Astrocyte of the spinal cord (primary cell): ENCODE data around the gene SAMHD1.

Experiments used
- DNase-seq: peaks from one replicate; pipeline ENCODE4 v3.0.0; 2011; ENCODE audit warnings: low read depth, low spot score
- H3K4me3 ChIP-seq: 2 replicates; pipeline ENCODE4 v1.5.1; 2011; ENCODE audit warnings: low read depth, mild to moderate bottlenecking, low read length, moderate library complexity
- in situ Hi-C: cut with HindIII; loops from 2 replicates; pipeline ENCODE4 v1.10.0; 2017; ENCODE audit warnings: low sequenced_read_pairs
- TF ChIP-seq, protein P1 (sequence below): IDR thresholded peaks from 2 replicates; pipeline ENCODE4 v1.5.1; 2012; ENCODE audit warnings: low read depth, mild to moderate bottlenecking, low read length, inconsistent platforms

Gene SAMHD1

DNA sequence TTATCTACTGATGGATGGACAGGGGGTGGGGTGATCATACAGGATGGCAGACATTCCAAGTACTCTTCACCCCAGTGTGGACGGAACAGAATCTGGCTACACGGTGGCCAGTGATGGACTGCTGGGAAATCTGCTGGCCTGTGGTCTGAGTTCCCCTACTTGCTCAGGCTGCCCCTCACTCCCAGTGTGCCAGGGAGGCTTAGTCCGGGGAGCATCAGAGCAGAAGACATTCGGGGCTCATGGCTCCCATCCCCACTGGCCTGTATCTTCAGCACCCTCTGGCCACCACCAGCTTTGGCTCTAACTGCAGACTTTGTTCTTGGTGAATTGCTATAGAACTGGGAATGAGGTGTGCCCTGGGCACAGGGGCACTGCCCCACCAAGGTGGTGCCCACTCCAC is 60.3 kb downstream of the SAMHD1 start:
- DNase-seq = no peak
- no peak overlapping the region for H3K4me3 ChIP-seq
- TF ChIP-seq, protein P1, sequence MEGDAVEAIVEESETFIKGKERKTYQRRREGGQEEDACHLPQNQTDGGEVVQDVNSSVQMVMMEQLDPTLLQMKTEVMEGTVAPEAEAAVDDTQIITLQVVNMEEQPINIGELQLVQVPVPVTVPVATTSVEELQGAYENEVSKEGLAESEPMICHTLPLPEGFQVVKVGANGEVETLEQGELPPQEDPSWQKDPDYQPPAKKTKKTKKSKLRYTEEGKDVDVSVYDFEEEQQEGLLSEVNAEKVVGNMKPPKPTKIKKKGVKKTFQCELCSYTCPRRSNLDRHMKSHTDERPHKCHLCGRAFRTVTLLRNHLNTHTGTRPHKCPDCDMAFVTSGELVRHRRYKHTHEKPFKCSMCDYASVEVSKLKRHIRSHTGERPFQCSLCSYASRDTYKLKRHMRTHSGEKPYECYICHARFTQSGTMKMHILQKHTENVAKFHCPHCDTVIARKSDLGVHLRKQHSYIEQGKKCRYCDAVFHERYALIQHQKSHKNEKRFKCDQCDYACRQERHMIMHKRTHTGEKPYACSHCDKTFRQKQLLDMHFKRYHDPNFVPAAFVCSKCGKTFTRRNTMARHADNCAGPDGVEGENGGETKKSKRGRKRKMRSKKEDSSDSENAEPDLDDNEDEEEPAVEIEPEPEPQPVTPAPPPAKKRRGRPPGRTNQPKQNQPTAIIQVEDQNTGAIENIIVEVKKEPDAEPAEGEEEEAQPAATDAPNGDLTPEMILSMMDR = no peak
- in situ Hi-C loops = no loop called here

DNA sequence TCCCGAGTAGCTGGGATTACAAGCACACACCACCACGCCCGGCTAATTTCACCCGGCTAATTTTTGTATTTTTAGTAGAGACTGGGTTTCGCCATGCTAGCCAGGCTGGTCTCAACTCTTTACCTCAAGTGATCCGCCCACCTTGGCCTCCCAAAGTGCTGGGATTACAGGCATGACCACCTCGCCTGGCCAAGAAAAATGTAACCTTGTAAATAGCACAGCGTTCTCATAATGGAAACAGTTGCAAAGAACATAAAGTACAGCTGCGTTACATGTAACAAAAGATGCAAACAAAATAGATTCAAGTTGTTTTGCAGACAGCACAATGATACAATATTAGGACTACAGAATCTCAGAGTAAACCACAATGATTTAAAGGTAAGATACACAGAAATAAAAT is 60.9 kb downstream of the SAMHD1 start:
- no peak overlapping the region for H3K4me3 ChIP-seq
- in situ Hi-C loops = no loop called here
- DNase-seq = no peak
- TF ChIP-seq, protein P1 = no peak

DNA sequence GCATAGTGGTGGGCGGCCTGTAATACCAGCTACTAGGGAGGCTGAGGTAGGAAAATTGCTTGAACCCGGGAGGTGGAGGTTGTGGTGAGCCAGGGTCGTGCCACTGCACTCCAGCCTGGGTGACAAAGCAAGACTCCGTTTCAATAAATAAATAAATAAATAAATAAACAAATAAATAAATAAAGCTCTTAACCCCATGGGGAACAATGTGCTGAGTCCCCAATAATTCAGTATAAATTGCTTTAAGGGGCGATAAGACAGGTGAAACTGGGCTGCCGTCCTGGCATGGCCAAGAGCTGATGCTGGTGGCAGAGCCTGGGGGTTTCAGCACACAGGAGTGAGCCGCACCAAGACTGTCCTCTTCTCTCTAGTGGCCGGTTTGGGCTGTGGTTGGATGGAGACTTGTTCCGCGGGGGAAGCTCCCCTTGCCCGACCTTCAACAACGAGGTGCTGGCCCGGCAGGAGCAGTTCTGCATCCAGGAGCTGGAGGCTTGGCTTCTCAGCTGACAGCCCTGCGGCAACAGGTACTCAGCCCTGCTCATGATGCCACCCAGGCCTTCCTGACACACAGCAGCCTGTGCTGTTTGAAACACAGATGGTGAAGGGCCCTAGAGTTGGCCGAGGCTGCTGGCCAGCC is 62.5 kb downstream of the SAMHD1 start:
- DNase-seq = no peak
- in situ Hi-C loops = no loop called here
- H3K4me3 ChIP-seq = no peak overlapping the region
- TF ChIP-seq, protein P1 = no peak

DNA sequence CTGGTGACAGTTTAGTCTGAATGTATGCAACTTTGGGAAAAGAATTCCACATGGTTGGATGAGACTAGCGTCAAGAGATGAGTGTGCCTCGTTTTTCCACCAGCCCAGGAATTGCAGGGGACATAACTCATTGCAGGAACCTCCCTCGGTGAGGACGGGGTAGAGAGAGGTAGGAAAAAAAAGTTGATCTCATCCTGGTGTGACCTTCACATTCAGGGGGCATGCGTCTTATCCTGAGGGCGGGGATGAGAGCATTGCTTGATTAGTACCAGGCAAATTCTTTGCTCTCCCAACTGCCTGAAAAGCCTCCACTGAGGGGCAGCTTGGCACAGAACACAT is 63.8 kb downstream of the SAMHD1 start:
- no peak for DNase-seq
- in situ Hi-C loops = no loop called here
- TF ChIP-seq, protein P1 = no peak
- H3K4me3 ChIP-seq = no peak overlapping the region

DNA sequence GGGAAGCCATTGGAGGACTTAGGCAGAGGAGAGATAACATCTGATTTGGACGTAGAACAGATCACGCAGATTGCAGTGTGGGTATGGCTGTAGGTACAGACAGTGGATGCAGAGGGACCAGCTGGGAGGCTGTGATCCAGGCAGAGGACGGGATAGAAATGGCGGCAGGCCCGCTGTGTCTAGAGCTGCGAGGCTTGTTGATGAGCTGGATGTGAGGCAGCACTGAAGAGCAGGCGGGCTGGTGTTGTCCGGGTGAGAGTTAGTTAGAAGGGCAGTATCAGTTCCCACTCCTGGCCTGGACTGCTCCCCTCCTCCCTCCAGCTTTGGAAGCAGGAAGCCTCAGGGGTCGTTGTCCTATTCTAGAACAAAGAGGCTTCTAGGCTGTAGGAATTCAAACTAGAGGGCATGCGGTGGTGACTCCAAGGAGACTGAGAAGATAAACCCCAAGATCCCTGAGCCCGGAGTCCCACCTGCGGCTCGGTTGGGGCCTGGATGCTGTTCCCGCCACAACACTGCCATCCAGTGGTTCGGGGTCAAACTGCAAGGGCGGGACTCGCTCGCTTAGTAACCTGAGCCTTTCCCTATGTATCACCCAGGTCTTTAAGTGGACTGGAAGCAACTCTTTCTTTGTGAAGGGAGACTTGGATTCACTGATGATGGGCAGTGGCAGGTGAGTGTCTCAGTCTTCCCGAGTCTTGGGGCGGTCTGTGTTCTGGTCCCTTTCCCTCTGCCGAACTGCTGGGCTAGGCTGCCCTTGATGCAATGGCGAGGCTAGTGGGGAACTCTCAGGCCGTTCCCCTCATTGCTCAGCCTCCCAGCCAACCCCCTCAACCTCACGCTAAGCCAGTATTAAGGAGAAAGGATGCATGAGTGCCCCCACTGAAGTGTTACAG is 64.4 kb downstream of the SAMHD1 start:
- DNase-seq = peak; percentile 78
- in situ Hi-C loops = no loop called here
- H3K4me3 ChIP-seq = no peak overlapping the region
- TF ChIP-seq, protein P1 = peak; percentile 98

DNA sequence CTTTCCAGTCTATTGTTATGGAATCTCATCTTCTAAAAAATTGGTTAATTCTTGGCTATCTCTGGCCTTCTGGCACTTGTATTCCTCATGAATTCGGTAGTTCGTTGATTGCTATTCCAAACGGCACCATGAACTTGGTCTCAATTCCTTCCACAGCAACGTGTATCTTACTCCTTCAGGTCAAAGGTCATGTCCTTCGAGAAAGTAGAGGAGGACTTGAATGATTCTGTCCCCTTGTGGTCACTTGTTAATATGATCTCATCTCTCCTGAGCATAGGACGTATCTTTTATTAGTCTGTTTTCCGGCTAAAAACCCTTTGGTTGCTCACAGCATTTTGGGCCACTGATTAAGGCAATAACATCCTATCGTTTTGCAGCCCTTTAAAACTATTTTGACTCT is 66.2 kb downstream of the SAMHD1 start:
- no peak for DNase-seq
- no peak overlapping the region for H3K4me3 ChIP-seq
- in situ Hi-C loops = no loop called here
- TF ChIP-seq, protein P1 = no peak
